ENCODE results near the gene AGXT.

The AGXT gene

DNA sequence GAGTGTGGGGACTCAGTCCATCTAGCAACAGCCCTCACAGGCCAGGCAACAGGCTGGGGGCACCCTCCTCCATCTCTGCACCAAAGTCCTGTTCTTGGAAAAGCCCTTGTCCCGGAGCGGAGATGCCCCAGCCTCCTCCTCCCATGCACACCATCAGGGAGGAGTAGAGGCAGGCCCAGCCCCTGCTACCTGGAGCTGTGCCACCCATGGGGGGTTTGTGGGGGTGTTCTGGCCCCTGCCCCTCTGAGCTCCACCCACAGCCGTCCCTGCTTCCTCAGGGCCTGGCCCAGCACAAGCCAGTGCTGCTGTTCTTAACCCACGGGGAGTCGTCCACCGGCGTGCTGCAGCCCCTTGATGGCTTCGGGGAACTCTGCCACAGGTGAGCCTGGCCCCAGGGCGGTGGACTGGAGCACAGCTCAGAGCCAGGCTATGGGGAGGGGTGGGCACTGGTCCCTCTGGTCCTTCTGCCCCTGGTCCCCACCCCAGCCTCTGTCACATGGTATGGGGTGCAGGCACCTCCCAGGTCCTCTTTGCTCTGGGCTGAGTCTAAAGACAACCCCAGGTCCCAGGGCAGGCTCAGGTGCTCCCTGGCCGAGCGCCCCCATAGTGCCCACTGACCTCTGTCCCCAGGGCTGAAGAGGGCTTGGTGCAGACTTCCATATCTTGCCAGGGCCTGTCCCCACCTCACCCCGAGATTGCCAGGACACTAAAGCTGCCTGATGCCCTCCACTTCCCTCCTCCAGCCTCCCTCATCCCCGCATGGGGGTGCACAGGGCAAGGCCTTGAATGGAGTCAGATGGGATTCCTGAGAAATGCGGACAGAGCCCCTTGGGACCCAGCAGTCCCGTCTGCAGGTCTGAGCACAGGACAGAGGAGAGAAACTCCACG lies 2.7 kb downstream of the AGXT start:
- POLR2A ChIA-PET = no interaction called here
- TF ChIP-seq CTBP1 (IDR thresholded peaks at IDR 0.05; ENCODE audit: borderline replicate concordance) (no peak), FOXM1 (IDR thresholded peaks at IDR 0.05; ENCODE audit: borderline replicate concordance) (no peak), SP1 (IDR thresholded peaks at IDR 0.05) (no peak), ELF4 (IDR thresholded peaks at IDR 0.05) (no peak), ZNF384 (IDR thresholded peaks at IDR 0.05) (no peak), BHLHE40 (IDR thresholded peaks at IDR 0.05; ENCODE audit: borderline replicate concordance) (no peak), FOXK2 (IDR thresholded peaks at IDR 0.05) (no peak), TARDBP (IDR thresholded peaks at IDR 0.05) (no peak), ARNT (IDR thresholded peaks at IDR 0.05) (no peak), NFRKB (IDR thresholded peaks at IDR 0.05) (no peak), FOXA1 (IDR thresholded peaks at IDR 0.05) (no peak)
- no peak for DNase-seq (ENCODE audit: extremely low spot score)
- CTCF ChIA-PET = no interaction called here

- CTCF ChIA-PET = no interaction called here
- TF ChIP-seq ELF4 (IDR thresholded peaks at IDR 0.05) (no peak), ARNT (IDR thresholded peaks at IDR 0.05) (no peak), PKNOX1 (IDR thresholded peaks at IDR 0.05) (no peak), FOXM1 (IDR thresholded peaks at IDR 0.05; ENCODE audit: borderline replicate concordance) (no peak), FOXK2 (IDR thresholded peaks at IDR 0.05) (no peak), BHLHE40 (IDR thresholded peaks at IDR 0.05; ENCODE audit: borderline replicate concordance) (no peak), NFRKB (IDR thresholded peaks at IDR 0.05) (no peak), CTBP1 (IDR thresholded peaks at IDR 0.05; ENCODE audit: borderline replicate concordance) (no peak), SP1 (IDR thresholded peaks at IDR 0.05) (no peak)
- POLR2A ChIA-PET = no interaction called here
- no peak for DNase-seq (ENCODE audit: extremely low spot score)
Observed at GRCh38 chr2:240872317-240873097, 3.9 kb downstream of the AGXT start.

DNA sequence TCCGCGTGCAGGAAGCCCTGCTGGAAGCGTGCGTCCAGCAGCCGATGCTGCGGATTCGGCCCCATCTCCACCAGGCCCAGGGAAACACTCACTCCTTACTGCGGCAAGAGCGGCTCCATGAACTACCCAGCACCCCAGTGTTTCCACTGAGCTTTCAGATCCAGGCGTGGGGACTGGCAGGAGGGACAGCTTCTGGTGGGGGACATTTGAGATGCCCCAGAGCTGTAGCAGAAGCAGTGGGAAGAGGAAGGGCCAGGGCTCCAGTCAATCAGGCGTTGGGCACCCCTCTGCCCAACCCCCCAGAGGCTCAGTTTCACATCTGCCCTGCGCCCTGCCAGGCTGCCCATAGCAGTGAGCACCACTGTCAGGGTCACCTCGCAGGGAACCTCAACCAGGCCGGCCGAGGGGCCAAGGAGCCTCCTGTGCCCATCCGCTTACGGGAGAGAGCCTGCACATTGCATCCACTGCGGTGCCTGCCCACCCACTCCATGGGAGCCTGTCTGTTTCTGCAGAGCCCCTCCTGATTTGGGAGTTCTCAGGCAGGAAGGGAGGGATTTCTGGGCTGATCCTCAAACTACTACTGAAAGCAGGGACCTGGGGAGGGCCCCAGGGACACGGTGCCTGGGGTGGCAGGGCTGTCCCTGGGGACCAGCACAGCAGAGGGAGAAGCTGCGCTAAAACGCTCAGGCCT lies 4.6 kb downstream of the AGXT start:
- ChIA-PET POLR2A (no interaction called here), CTCF (no interaction called here)
- DNase-seq (ENCODE audit: extremely low spot score) = no peak
- TF ChIP-seq FOXK2 (IDR thresholded peaks at IDR 0.05) (no peak), HDGF (IDR thresholded peaks at IDR 0.05; ENCODE audit: borderline replicate concordance) (no peak), PKNOX1 (IDR thresholded peaks at IDR 0.05) (no peak), LEF1 (IDR thresholded peaks at IDR 0.05; ENCODE audit: borderline replicate concordance) (no peak), CTBP1 (IDR thresholded peaks at IDR 0.05; ENCODE audit: borderline replicate concordance) (no peak), FOXM1 (IDR thresholded peaks at IDR 0.05; ENCODE audit: borderline replicate concordance) (no peak), ELF4 (IDR thresholded peaks at IDR 0.05) (no peak), BHLHE40 (IDR thresholded peaks at IDR 0.05; ENCODE audit: borderline replicate concordance) (no peak), SP1 (IDR thresholded peaks at IDR 0.05) (no peak), ARNT (IDR thresholded peaks at IDR 0.05) (no peak), ZNF384 (IDR thresholded peaks at IDR 0.05) (no peak), SUZ12 (IDR thresholded peaks at IDR 0.05) (no peak), TARDBP (IDR thresholded peaks at IDR 0.05) (no peak), NFRKB (IDR thresholded peaks at IDR 0.05) (no peak), L3MBTL2 (conservative IDR thresholded peaks at IDR 0.05) (no peak), FOXA1 (IDR thresholded peaks at IDR 0.05) (no peak)

- ChIA-PET CTCF (no interaction called here), POLR2A (no interaction called here)
- no peak for DNase-seq (ENCODE audit: extremely low spot score)
- no peak for TF ChIP-seq SP1 (IDR thresholded peaks at IDR 0.05)
- TF ChIP-seq ARNT (IDR thresholded peaks at IDR 0.05) = no peak
- no peak for TF ChIP-seq ZNF384 (IDR thresholded peaks at IDR 0.05)
- TF ChIP-seq L3MBTL2 (conservative IDR thresholded peaks at IDR 0.05) = no peak
- no peak for TF ChIP-seq HDGF (IDR thresholded peaks at IDR 0.05; ENCODE audit: borderline replicate concordance)
- no peak for TF ChIP-seq FOXA1 (IDR thresholded peaks at IDR 0.05)
- no peak for TF ChIP-seq FOXM1 (IDR thresholded peaks at IDR 0.05; ENCODE audit: borderline replicate concordance)
- TF ChIP-seq FOXK2 (IDR thresholded peaks at IDR 0.05) = no peak
- no peak for TF ChIP-seq ELF4 (IDR thresholded peaks at IDR 0.05)
- TF ChIP-seq NFRKB (IDR thresholded peaks at IDR 0.05) = no peak
- no peak for TF ChIP-seq PKNOX1 (IDR thresholded peaks at IDR 0.05)
- no peak for TF ChIP-seq LEF1 (IDR thresholded peaks at IDR 0.05; ENCODE audit: borderline replicate concordance)
- no peak for TF ChIP-seq TARDBP (IDR thresholded peaks at IDR 0.05)
- TF ChIP-seq CTBP1 (IDR thresholded peaks at IDR 0.05; ENCODE audit: borderline replicate concordance) = no peak
- no peak for TF ChIP-seq SUZ12 (IDR thresholded peaks at IDR 0.05)
Observed at GRCh38 chr2:240873805-240874714, 5.4 kb downstream of the AGXT start.

Data from HEK293T (cell line).